ENCODE measurements around the gene GRIN1. TPM values are rescaled to one million over a fixed set of nuclear protein-coding genes. Genes with fewer than 3 reads are reported as not detected.

GRIN1 gene
- total RNA-seq, 6 experiments from 2014 or later: not detected

- peaks cover 0 to 10% (median 0%) of the 10 kb centered on the region in 4 donors for H3K36me3 ChIP-seq
- intact Hi-C loops (cut with DNase I): no loop called here
Measured at GRCh38 chr9:137191691-137192447, 52.9 kb downstream of the GRIN1 start.

GRCh38 chr9:137192448-137192780, 53.5 kb downstream of the GRIN1 start:
- peaks cover 0 to 57% (median 28%) of the 10 kb centered on the region in 4 donors for H3K4me1 ChIP-seq
- WGBS (ENCODE audit: insufficient coverage, low coverage, low lambda C conversion rate, missing lambda C conversion rate): 57% methylated on average over 5 of the region's 10 CpGs
- peaks cover 0 to 10% (median 0%) of the 10 kb centered on the region in 4 donors for H3K36me3 ChIP-seq
- DNase-seq: no peak
- ATAC-seq: no peak
- H3K27me3 ChIP-seq: no peaks in the 10 kb centered on the region
- H3K4me3 ChIP-seq: no peak overlapping the region
- no peaks in the 10 kb centered on the region for H3K9me3 ChIP-seq
- H3K27ac ChIP-seq: no peak overlapping the region
- intact Hi-C loops (cut with DNase I): no loop called here
- TF ChIP-seq POLR2A (IDR thresholded peaks at IDR 0.05): no peak
- TF ChIP-seq, protein P1, sequence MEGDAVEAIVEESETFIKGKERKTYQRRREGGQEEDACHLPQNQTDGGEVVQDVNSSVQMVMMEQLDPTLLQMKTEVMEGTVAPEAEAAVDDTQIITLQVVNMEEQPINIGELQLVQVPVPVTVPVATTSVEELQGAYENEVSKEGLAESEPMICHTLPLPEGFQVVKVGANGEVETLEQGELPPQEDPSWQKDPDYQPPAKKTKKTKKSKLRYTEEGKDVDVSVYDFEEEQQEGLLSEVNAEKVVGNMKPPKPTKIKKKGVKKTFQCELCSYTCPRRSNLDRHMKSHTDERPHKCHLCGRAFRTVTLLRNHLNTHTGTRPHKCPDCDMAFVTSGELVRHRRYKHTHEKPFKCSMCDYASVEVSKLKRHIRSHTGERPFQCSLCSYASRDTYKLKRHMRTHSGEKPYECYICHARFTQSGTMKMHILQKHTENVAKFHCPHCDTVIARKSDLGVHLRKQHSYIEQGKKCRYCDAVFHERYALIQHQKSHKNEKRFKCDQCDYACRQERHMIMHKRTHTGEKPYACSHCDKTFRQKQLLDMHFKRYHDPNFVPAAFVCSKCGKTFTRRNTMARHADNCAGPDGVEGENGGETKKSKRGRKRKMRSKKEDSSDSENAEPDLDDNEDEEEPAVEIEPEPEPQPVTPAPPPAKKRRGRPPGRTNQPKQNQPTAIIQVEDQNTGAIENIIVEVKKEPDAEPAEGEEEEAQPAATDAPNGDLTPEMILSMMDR (IDR thresholded peaks at IDR 0.05): no peak

More at GRCh38 chr9:137191691-137192447, 52.9 kb downstream of the GRIN1 start:
- peaks cover 0 to 59% (median 28%) of the 10 kb centered on the region in 4 donors for H3K4me1 ChIP-seq
- no peaks in the 10 kb centered on the region for H3K9me3 ChIP-seq
- DNase-seq: no peak
- no peak for ATAC-seq
- no peak for TF ChIP-seq POLR2A (IDR thresholded peaks at IDR 0.05)
- TF ChIP-seq, protein P1 (IDR thresholded peaks at IDR 0.05): no peak
- WGBS (ENCODE audit: insufficient coverage, low coverage, low lambda C conversion rate, missing lambda C conversion rate): 40% methylated on average over 1 of the region's 22 CpGs
- H3K27ac ChIP-seq: no peak overlapping the region
- no peak overlapping the region for H3K4me3 ChIP-seq
- H3K27me3 ChIP-seq: no peaks in the 10 kb centered on the region

DNA sequence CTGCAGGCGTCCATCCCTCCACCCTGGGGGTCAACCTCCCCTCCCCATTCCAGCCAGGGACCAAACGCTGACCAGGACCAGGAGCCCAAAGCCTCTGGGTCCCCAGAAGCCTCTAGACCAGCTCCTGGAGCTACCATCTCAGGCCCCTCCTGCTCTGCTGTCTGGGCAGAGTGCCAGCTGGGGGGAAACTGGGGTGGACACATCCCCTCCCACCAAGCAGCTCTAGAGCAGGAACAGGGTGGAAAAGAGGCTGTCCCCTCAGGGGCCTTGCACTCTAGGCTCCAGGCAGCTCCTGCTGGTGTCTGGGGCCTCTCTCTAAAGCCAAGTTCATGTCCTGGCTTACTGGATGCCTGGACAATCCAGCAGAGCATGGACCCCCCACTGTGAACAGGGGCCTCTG, 53.9 kb downstream of the GRIN1 start:
- H3K4me3 ChIP-seq: no peak overlapping the region
- no peaks in the 10 kb centered on the region for H3K27me3 ChIP-seq
- WGBS (ENCODE audit: insufficient coverage, low coverage, low lambda C conversion rate, missing lambda C conversion rate): 50% methylated on average over 1 of the region's 2 CpGs
- TF ChIP-seq, protein P1 (IDR thresholded peaks at IDR 0.05): no peak
- TF ChIP-seq POLR2A (IDR thresholded peaks at IDR 0.05): no peak
- peaks cover 0 to 10% (median 0%) of the 10 kb centered on the region in 4 donors for H3K36me3 ChIP-seq
- no peak overlapping the region for H3K27ac ChIP-seq
- intact Hi-C loops (cut with DNase I): no loop called here
- DNase-seq: no peak
- ATAC-seq: no peak
- no peaks in the 10 kb centered on the region for H3K9me3 ChIP-seq
- peaks cover 0 to 56% (median 27%) of the 10 kb centered on the region in 4 donors for H3K4me1 ChIP-seq

GRCh38 chr9:137193771-137194170, 54.8 kb downstream of the GRIN1 start:
- peaks cover 0 to 10% (median 0%) of the 10 kb centered on the region in 4 donors for H3K36me3 ChIP-seq
- no peak for ATAC-seq
- no CpG with 5 or more reads among the region's 14 CpGs for WGBS (ENCODE audit: insufficient coverage, low coverage, low lambda C conversion rate, missing lambda C conversion rate)
- TF ChIP-seq, protein P1 (IDR thresholded peaks at IDR 0.05): no peak
- no peak for TF ChIP-seq POLR2A (IDR thresholded peaks at IDR 0.05)
- no peak for DNase-seq
- H3K9me3 ChIP-seq: no peaks in the 10 kb centered on the region
- H3K27me3 ChIP-seq: no peaks in the 10 kb centered on the region
- H3K27ac ChIP-seq: peak overlapping the region in 1 of 3 donors; percentile 55
- peaks cover 0 to 59% (median 27%) of the 10 kb centered on the region in 4 donors for H3K4me1 ChIP-seq
- no peak overlapping the region for H3K4me3 ChIP-seq
- intact Hi-C loops (cut with DNase I): no loop called here

Measured in right lobe of liver (tissue), 6 donors.